Posterior cingulate gyrus (tissue), 11 donors: ENCODE results near the gene GIMAP1.
A peak's percentile ranks its signal among the peaks of the same experiment; 100 is the strongest.

Experiments
- DNase-seq, 10 donors: peaks; one replicate each; pipeline versions ENCODE4 v3.0.0 to v3.0.0-alpha.2; 2020 to 2021; ENCODE audit warnings: mixed read lengths in 3 of 10
- intact Hi-C: fragments of 100-400 bp; cut with DNase I; formaldehyde crosslinking; loops from one replicate; pipeline ENCODE4 v1.15.1; 2023

Gene GIMAP1

GRCh38 chr7:150719960-150720891, 3.8 kb downstream of the GIMAP1 start:
- intact Hi-C loops: no loop called here
- peak in 2 of 10 donors; percentile 67 to 76 for DNase-seq

GRCh38 chr7:150721970-150722373, 5.6 kb downstream of the GIMAP1 start:
- peak in 2 of 10 donors; percentile 49 to 66 for DNase-seq

GRCh38 chr7:150722431-150722931, 6.1 kb downstream of the GIMAP1 start:
- DNase-seq: peak in 2 of 10 donors; percentile 31 to 66
- intact Hi-C loops: no loop called here

More at GRCh38 chr7:150721970-150722373, 5.6 kb downstream of the GIMAP1 start:
- intact Hi-C loops: no loop called here

- DNase-seq: no peak
- intact Hi-C loops: no loop called here
Measured at GRCh38 chr7:150723467-150723866, 7.1 kb downstream of the GIMAP1 start.

- DNase-seq: no peak
- intact Hi-C loops: no loop called here
Measured at GRCh38 chr7:150727381-150727780, 11.0 kb downstream of the GIMAP1 start.

GRCh38 chr7:150728011-150728410, 11.6 kb downstream of the GIMAP1 start:
- intact Hi-C loops: no loop called here
- no peak for DNase-seq

GRCh38 chr7:150728609-150729008, 12.2 kb downstream of the GIMAP1 start:
- intact Hi-C loops: no loop called here

GRCh38 chr7:150731916-150732315, 15.5 kb downstream of the GIMAP1 start:
- DNase-seq: no peak
- intact Hi-C loops: no loop called here

More at GRCh38 chr7:150728609-150729008, 12.2 kb downstream of the GIMAP1 start:
- DNase-seq: no peak

- intact Hi-C loops: no loop called here
Measured at GRCh38 chr7:150732786-150733481, 16.5 kb downstream of the GIMAP1 start.

GRCh38 chr7:150733482-150734095, 17.2 kb downstream of the GIMAP1 start:
- intact Hi-C loops: no loop called here
- DNase-seq: no peak

More at GRCh38 chr7:150732786-150733481, 16.5 kb downstream of the GIMAP1 start:
- DNase-seq: no peak

GRCh38 chr7:150734254-150734653, 17.8 kb downstream of the GIMAP1 start:
- intact Hi-C loops: no loop called here

GRCh38 chr7:150735596-150736358, 19.4 kb downstream of the GIMAP1 start:
- intact Hi-C loops: no loop called here
- no peak for DNase-seq

More at GRCh38 chr7:150734254-150734653, 17.8 kb downstream of the GIMAP1 start:
- no peak for DNase-seq

- DNase-seq: no peak
- intact Hi-C loops: no loop called here
Measured at GRCh38 chr7:150736864-150737263, 20.5 kb downstream of the GIMAP1 start.

GRCh38 chr7:150737265-150738055, 21.0 kb downstream of the GIMAP1 start, which contains the start of gene GIMAP5:
Gene GIMAP5, plus strand, starts transcription at chr7:150737418. Its CDS starts 3,467 bp downstream, at chr7:150740885.
- DNase-seq: no peak
- intact Hi-C loops: no loop called here

GRCh38 chr7:150738092-150738491, 21.7 kb downstream of the GIMAP1 start:
- DNase-seq: no peak
- intact Hi-C loops: no loop called here

- no peak for DNase-seq
- intact Hi-C loops: no loop called here
Measured at GRCh38 chr7:150738591-150739001, 22.2 kb downstream of the GIMAP1 start.

GRCh38 chr7:150739033-150739432, 22.6 kb downstream of the GIMAP1 start:
- no peak for DNase-seq
- intact Hi-C loops: no loop called here

GRCh38 chr7:150740053-150740452, 23.6 kb downstream of the GIMAP1 start:
- no peak for DNase-seq
- intact Hi-C loops: no loop called here
